HFFc6 (cell line): ENCODE results near the gene SCN7A. TPM values are rescaled to one million over a fixed set of nuclear protein-coding genes. Genes with fewer than 3 reads are reported as not detected.
"Not testable (repeated sequence)": the region's sequence is repeated elsewhere in the genome, so short reads cannot be mapped to it uniquely, and the experiment has no call there.

Experiments used
- DNase-seq: peaks from one replicate; pipeline ENCODE4 v3.0.0-alpha.2; 2018
- H3K27ac Mint-ChIP-seq: 2 replicates; pipeline ENCODE4 v1.8.0; 2020; ENCODE audit warnings: mild to moderate bottlenecking, mixed read lengths
- H3K27me3 Mint-ChIP-seq: 2 replicates; pipeline ENCODE4 v1.8.0; 2021; ENCODE audit warnings: mild to moderate bottlenecking, moderate library complexity, mixed read lengths; ENCODE audit not compliant: insufficient read depth
- H3K36me3 Mint-ChIP-seq: 2 replicates; pipeline ENCODE4 v1.8.0; 2021; ENCODE audit warnings: low read depth, mixed read lengths
- H3K4me1 Mint-ChIP-seq: 2 replicates; pipeline ENCODE4 v1.8.0; 2020; ENCODE audit warnings: low read depth, mixed read lengths
- H3K4me3 Mint-ChIP-seq: 2 replicates; pipeline ENCODE4 v1.8.0; 2020; ENCODE audit warnings: mild to moderate bottlenecking, moderate library complexity, mixed read lengths
- H3K9me3 Mint-ChIP-seq: 2 replicates; pipeline ENCODE4 v1.8.0; 2020; ENCODE audit warnings: mild to moderate bottlenecking, mixed read lengths
- CTCF ChIP-seq: fragments of 200-600 bp; sonication (generic); IDR thresholded peaks from 2 replicates; pipeline ENCODE4 v1.5.0; 2021; ENCODE audit warnings: antibody characterized with exemption, mild to moderate bottlenecking
- total RNA-seq, 6 experiments: library from RNA; stranded (reverse); fragmentation: NEBNext Ultra II Directional; extraction: Animal tissue kit (Norgen Biotek cat#: 25700); gene quantifications; 2 replicates in 1 of 6; 3 replicates in 5 of 6; pipeline ENCODE4 v1.2.3, GENCODE V29; 2021

Gene SCN7A
- total RNA-seq, 6 experiments from 2014 or later = 0.02 to 0.05 TPM; not detected in 4

- TF ChIP-seq CTCF = no peak
- H3K27ac Mint-ChIP-seq = no peak overlapping the region; the same call in 1 of the 2 replicates
These were observed 128.8 kb downstream of the SCN7A start for GRCh38 chr2:166365239-166365638.

GRCh38 chr2:166364476-166365161 is 129.4 kb downstream of the SCN7A start:
- H3K36me3 Mint-ChIP-seq = peaks cover 16% of the 10 kb centered on the region; the same call in 1 of the 2 replicates
- peaks cover 72% of the 10 kb centered on the region for H3K4me1 Mint-ChIP-seq
- peak overlapping the region; percentile 6; the same call in 1 of the 2 replicates for H3K4me3 Mint-ChIP-seq
- H3K27ac Mint-ChIP-seq = peak overlapping the region; percentile 59; the same call in 1 of the 2 replicates
- no peak for TF ChIP-seq CTCF
- no peak for DNase-seq
- no peaks in the 10 kb centered on the region for H3K9me3 Mint-ChIP-seq
- no peaks in the 10 kb centered on the region; the same call in 1 of the 2 replicates for H3K27me3 Mint-ChIP-seq

More at GRCh38 chr2:166365239-166365638, 128.8 kb downstream of the SCN7A start:
- Mint-ChIP-seq H3K36me3 (peaks cover 16% of the 10 kb centered on the region; the same call in 1 of the 2 replicates), H3K9me3 (no peaks in the 10 kb centered on the region), H3K27me3 (no peaks in the 10 kb centered on the region; the same call in 1 of the 2 replicates), H3K4me3 (no peak overlapping the region), H3K4me1 (peaks cover 71% of the 10 kb centered on the region)
- no peak for DNase-seq

GRCh38 chr2:166361351-166362153 is 132.5 kb downstream of the SCN7A start:
- H3K27ac Mint-ChIP-seq = peak overlapping the region; percentile 79
- DNase-seq = peak; percentile 51
- peak; percentile 81 for TF ChIP-seq CTCF
- H3K9me3 Mint-ChIP-seq = no peaks in the 10 kb centered on the region
- peaks cover 73% of the 10 kb centered on the region for H3K4me1 Mint-ChIP-seq
- peak overlapping the region; percentile 49 for H3K4me3 Mint-ChIP-seq
- H3K27me3 Mint-ChIP-seq = no peaks in the 10 kb centered on the region
- peaks cover 12% of the 10 kb centered on the region; the same call in 1 of the 2 replicates for H3K36me3 Mint-ChIP-seq

GRCh38 chr2:166360906-166361305 is 133.1 kb downstream of the SCN7A start:
- Mint-ChIP-seq H3K36me3 (peaks cover 12% of the 10 kb centered on the region; the same call in 1 of the 2 replicates), H3K4me3 (no peak overlapping the region), H3K4me1 (peaks cover 73% of the 10 kb centered on the region), H3K27me3 (no peaks in the 10 kb centered on the region), H3K27ac (no peak overlapping the region), H3K9me3 (no peaks in the 10 kb centered on the region)
- DNase-seq = no peak
- TF ChIP-seq CTCF = no peak

- peaks cover 68% of the 10 kb centered on the region for H3K4me1 Mint-ChIP-seq
- no peak for DNase-seq
- TF ChIP-seq CTCF = no peak
- no peaks in the 10 kb centered on the region for H3K9me3 Mint-ChIP-seq
- no peaks in the 10 kb centered on the region for H3K27me3 Mint-ChIP-seq
- no peak overlapping the region for H3K4me3 Mint-ChIP-seq
- H3K36me3 Mint-ChIP-seq = peaks cover 12% of the 10 kb centered on the region; the same call in 1 of the 2 replicates
- H3K27ac Mint-ChIP-seq = no peak overlapping the region
These were observed 133.6 kb downstream of the SCN7A start for GRCh38 chr2:166360426-166360825.

- not testable (repeated sequence) for H3K27me3 Mint-ChIP-seq, H3K9me3 Mint-ChIP-seq, H3K27ac Mint-ChIP-seq, H3K4me3 Mint-ChIP-seq, DNase-seq
- H3K4me1 Mint-ChIP-seq = peaks cover 56% of the 10 kb centered on the region
- H3K36me3 Mint-ChIP-seq = peaks cover 13% of the 10 kb centered on the region; the same call in 1 of the 2 replicates
These were observed 136.1 kb downstream of the SCN7A start for GRCh38 chr2:166357950-166358321.
